ENCODE measurements around the gene FBLN2. TPM values are rescaled to one million over a fixed set of nuclear protein-coding genes. Genes with fewer than 3 reads are reported as not detected.

The FBLN2 gene
- total RNA-seq, 4 donors from 2014 or later: 20.6 to 51.2 (median 32.8) TPM

DNA sequence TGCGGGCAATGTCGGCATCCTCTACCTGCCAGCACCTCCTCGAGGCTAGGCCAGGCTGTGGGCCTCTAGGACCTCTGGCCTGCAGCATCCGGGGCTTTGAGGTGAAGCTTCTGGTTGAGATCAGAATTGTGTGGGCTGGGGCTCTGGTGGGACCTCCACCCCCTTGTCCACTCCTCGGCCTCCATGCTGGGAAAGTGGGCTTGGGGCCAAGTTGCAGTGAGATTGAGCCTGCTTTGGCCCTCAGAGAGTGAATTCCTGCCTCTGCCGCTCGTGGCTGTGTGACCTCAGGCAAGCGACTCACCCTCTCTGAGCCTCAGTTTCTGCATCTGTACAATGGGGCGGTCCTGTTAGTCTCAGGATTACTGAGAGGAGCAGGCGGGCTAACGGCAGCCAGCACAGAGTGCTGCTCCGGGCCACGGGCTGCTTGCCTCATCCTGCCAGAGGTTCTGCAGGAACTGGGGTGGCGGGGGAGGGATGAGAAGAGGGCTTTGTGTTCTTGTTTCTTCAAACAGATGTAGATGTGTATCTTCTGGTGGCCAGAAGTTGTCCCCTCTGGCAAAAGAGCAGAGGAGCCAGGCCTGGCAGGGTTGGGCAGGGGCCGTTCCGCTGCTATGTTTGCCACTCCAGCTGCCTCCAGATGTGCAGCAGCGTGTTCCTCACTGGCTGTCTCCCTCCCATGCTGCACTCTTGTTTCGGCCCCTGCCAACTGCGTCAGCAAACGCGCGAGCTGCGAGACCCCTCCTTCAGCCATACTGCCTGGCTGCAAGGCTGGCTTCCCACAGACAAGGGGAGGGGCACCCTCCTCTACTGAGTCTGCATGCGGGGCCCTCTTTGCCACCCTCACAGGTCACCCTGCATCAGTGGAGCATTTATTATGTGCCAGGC, 33.7 kb downstream of the FBLN2 start:
- Histone ChIP-seq H3K27ac (no peak overlapping the region), H3K36me3 (no peaks in the 10 kb centered on the region), H3K4me1 (no peaks in the 10 kb centered on the region), H3K9me3 (no peaks in the 10 kb centered on the region), H3K27me3 (no peaks in the 10 kb centered on the region), H3K4me3 (no peak overlapping the region)
- TF ChIP-seq, protein P1, sequence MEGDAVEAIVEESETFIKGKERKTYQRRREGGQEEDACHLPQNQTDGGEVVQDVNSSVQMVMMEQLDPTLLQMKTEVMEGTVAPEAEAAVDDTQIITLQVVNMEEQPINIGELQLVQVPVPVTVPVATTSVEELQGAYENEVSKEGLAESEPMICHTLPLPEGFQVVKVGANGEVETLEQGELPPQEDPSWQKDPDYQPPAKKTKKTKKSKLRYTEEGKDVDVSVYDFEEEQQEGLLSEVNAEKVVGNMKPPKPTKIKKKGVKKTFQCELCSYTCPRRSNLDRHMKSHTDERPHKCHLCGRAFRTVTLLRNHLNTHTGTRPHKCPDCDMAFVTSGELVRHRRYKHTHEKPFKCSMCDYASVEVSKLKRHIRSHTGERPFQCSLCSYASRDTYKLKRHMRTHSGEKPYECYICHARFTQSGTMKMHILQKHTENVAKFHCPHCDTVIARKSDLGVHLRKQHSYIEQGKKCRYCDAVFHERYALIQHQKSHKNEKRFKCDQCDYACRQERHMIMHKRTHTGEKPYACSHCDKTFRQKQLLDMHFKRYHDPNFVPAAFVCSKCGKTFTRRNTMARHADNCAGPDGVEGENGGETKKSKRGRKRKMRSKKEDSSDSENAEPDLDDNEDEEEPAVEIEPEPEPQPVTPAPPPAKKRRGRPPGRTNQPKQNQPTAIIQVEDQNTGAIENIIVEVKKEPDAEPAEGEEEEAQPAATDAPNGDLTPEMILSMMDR (IDR thresholded peaks at IDR 0.05): no peak
- no peak for TF ChIP-seq POLR2A (IDR thresholded peaks at IDR 0.05)
- DNase-seq: peak in 1 of 3 donors; percentile 39

DNA sequence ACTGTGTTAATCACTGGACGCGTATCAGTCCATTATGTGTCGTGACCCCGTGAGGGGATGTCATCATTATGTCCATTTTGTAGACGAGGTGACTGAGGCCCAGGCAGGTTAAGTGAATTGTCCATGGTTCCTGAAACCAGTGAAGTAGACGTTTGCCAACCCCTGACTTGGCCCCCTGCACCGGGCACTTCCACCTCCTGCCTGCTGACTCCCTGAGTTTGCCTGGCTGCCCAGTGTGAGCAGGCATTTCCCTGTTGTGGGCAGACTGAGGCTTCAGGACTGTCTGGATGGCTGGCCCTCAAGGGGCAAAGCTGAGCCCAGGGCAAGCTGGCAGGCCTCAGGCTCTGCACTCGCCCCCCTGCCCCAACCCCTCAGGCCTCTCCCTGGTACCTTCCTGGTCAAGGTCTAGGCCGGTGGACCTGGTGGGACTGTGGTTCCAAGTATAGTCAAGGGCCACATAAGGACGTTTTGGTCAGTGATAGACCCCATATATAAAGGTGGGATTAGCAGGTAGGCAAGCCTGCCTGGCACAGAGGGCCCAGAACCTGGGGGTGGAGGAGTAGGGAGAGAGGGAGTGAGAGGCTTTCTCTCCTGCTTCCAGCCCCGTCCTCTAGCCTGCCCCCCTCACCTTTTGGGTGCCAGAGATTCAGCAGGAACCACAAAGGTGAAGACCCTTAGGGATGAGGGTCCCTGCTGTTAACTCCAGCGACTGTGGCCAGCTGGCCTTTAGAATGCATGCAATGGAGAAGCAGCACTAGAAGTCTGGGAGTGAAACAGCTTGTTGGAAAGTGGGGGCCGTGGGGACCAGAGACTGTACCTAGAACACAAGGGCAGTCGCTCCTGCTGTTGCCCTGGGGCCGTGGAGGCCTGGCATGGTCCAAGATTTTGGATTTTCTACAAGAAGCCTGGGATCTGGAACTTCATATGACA, 34.6 kb downstream of the FBLN2 start:
- Histone ChIP-seq H3K27ac (no peak overlapping the region), H3K9me3 (no peaks in the 10 kb centered on the region), H3K4me1 (no peaks in the 10 kb centered on the region), H3K4me3 (no peak overlapping the region), H3K27me3 (no peaks in the 10 kb centered on the region), H3K36me3 (no peaks in the 10 kb centered on the region)
- TF ChIP-seq POLR2A (IDR thresholded peaks at IDR 0.05): no peak
- TF ChIP-seq, protein P1 (IDR thresholded peaks at IDR 0.05): no peak
- DNase-seq: peak in 1 of 3 donors; percentile 39

DNA sequence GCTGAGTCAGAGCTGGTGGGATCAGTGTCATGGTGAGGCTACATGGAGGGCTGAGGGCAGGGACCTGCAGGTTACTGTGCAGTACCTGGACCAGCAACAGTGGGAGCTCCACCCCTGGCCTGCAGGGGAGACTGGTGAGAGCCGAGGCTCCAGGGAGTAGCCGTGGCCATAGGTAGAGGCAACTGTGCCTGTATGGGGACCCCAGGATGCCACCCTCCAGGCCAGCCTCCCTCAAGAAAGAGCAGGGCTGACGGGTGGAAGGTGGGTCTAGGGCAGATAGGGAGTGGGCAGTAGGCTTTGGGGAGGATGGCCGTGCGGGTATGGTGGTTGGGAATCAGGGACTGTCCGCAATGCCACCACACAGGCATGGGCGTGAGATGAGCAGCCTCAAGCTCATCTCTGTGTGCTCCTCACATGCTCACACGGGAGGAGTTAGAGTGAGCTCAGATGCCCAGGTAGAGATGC, 35.5 kb downstream of the FBLN2 start:
- DNase-seq: no peak
- Histone ChIP-seq H3K36me3 (no peaks in the 10 kb centered on the region), H3K4me3 (no peak overlapping the region), H3K27ac (no peak overlapping the region), H3K4me1 (no peaks in the 10 kb centered on the region), H3K9me3 (no peaks in the 10 kb centered on the region), H3K27me3 (no peaks in the 10 kb centered on the region)
- TF ChIP-seq, protein P1 (IDR thresholded peaks at IDR 0.05): no peak
- TF ChIP-seq POLR2A (IDR thresholded peaks at IDR 0.05): no peak

DNA sequence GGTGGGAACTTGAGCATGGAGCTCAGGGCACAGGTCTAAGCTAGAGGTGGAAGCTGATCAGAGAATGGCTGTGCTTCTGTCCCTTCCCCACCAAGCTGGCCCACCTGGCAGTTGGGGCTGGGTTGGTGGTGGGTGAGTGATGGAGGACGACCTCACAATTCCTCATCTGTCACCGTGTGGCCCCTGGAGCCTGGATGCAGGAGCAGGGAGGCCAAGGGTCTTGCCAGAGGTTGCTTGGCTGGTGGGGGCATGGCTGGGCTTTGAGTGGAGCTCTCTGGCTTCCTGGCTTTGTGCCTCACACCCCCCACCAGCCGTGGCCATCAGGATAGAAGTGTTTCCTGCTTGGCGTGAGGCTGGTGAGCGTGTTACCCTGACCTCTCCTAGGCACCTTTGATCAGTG, 36.0 kb downstream of the FBLN2 start:
- no peaks in the 10 kb centered on the region for H3K36me3 ChIP-seq
- no peak overlapping the region for H3K27ac ChIP-seq
- H3K4me3 ChIP-seq: no peak overlapping the region
- DNase-seq: peak in 1 of 3 donors; percentile 29
- TF ChIP-seq POLR2A (IDR thresholded peaks at IDR 0.05): no peak
- TF ChIP-seq, protein P1 (IDR thresholded peaks at IDR 0.05): no peak
- H3K4me1 ChIP-seq: no peaks in the 10 kb centered on the region
- H3K9me3 ChIP-seq: no peaks in the 10 kb centered on the region
- no peaks in the 10 kb centered on the region for H3K27me3 ChIP-seq

DNA sequence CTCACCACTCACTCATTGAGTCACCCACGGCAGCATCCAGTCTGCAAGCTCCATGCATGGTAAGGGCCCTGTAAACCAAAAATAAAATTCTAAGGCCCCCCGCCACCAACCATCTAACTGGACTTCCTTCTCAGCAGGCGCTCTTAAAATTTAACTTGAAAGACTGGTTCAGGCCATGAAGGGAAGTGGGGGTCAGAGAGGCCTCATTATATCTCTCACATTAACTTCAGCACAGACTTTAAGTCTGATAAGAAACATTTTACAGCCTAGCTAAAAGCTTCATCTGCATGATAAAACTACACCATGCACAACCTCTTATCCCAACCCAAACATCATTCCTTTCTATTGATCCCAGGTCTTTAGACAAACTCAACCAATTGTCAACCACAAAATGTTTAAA, 38.5 kb downstream of the FBLN2 start:
- TF ChIP-seq POLR2A (IDR thresholded peaks at IDR 0.05): no peak
- TF ChIP-seq, protein P1 (IDR thresholded peaks at IDR 0.05): no peak
- Histone ChIP-seq H3K27me3 (no peaks in the 10 kb centered on the region), H3K36me3 (no peaks in the 10 kb centered on the region), H3K9me3 (no peaks in the 10 kb centered on the region), H3K27ac (no peak overlapping the region), H3K4me3 (no peak overlapping the region), H3K4me1 (no peaks in the 10 kb centered on the region)
- DNase-seq: no peak

Measured in Peyer's patch (tissue), 4 donors.